Body of pancreas (tissue), 4 donors: Measurements from ENCODE around the gene SLC35F2.

Experiments used
- POLR2A ChIP-seq, 3 donors: fragments of 450-650 bp; IDR thresholded peaks; one replicate each; pipeline ENCODE4 v1.6.1; 2016; ENCODE audit warnings: antibody characterized with exemption in 3 of 3, mild to moderate bottlenecking in 2 of 3
- TF ChIP-seq, protein P1 (sequence below), 7 experiments: fragments of 450-650 bp in 4 of 7; fragments of 200-600 bp in 3 of 7; sonication (generic) in 3 of 7; IDR thresholded peaks; one replicate each; pipeline ENCODE4 v1.5.1; 2016 to 2019; ENCODE audit warnings: antibody characterized with exemption in 7 of 7

DNA sequence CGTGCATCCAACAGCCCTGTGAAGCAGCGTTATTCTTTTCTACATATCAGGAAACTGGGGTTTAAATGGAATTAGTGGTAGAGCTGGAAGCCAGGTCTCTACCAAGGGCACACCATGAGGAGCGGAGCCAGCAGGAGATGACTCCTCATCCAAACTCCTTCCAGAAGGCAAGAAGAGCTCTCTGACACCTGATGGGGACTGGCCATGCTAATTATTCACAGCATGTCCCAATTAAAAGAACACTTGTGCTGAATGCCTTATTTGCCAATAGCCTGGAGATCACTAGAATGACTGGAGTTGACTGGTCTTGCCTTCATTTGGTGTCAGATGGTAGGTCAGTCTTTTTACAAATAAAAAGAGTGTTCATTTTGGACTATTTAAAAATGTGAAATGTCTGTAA lies 113.9 kb downstream of the SLC35F2 start:
- TF ChIP-seq, protein P1, sequence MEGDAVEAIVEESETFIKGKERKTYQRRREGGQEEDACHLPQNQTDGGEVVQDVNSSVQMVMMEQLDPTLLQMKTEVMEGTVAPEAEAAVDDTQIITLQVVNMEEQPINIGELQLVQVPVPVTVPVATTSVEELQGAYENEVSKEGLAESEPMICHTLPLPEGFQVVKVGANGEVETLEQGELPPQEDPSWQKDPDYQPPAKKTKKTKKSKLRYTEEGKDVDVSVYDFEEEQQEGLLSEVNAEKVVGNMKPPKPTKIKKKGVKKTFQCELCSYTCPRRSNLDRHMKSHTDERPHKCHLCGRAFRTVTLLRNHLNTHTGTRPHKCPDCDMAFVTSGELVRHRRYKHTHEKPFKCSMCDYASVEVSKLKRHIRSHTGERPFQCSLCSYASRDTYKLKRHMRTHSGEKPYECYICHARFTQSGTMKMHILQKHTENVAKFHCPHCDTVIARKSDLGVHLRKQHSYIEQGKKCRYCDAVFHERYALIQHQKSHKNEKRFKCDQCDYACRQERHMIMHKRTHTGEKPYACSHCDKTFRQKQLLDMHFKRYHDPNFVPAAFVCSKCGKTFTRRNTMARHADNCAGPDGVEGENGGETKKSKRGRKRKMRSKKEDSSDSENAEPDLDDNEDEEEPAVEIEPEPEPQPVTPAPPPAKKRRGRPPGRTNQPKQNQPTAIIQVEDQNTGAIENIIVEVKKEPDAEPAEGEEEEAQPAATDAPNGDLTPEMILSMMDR (IDR thresholded peaks at IDR 0.05): no peak
- TF ChIP-seq POLR2A (IDR thresholded peaks at IDR 0.05): no peak
